AML-193 (cell line): ENCODE measurements around the gene GZMM.

ENCODE experiments used
- DNase-seq, 2 experiments: peaks; one replicate each; lab custom pipeline; 2025; lab: John Stamatoyannopoulos, UW

The GZMM gene

GRCh38 chr19:566844-567243, 23.0 kb downstream of the GZMM start:
- no peak for DNase-seq

- DNase-seq: no peak
Measured at GRCh38 chr19:567296-567900, 23.5 kb downstream of the GZMM start.

- no peak for DNase-seq
Measured at GRCh38 chr19:570251-570686, 26.4 kb downstream of the GZMM start.

GRCh38 chr19:570937-571565, 27.2 kb downstream of the GZMM start:
- peak; percentile 43 to 62 for DNase-seq

- peak; percentile 29 to 44 for DNase-seq
Measured at GRCh38 chr19:571566-571974, 27.7 kb downstream of the GZMM start.

- DNase-seq: peak; percentile 94
Measured at GRCh38 chr19:572140-572742, 28.4 kb downstream of the GZMM start, which contains the start of gene BSG. Gene BSG, plus strand, starts transcription at chr19:572596. Its CDS starts 39 bp downstream, at chr19:572635.

GRCh38 chr19:572743-573518, 29.1 kb downstream of the GZMM start:
- DNase-seq: no peak

- DNase-seq: no peak
Measured at GRCh38 chr19:573519-573825, 29.6 kb downstream of the GZMM start.

- DNase-seq: peak; percentile 11 to 32
Measured at GRCh38 chr19:574658-575526, 31.0 kb downstream of the GZMM start.

- no peak for DNase-seq
Measured at GRCh38 chr19:575527-576506, 32.0 kb downstream of the GZMM start.

GRCh38 chr19:576768-577438, 33.0 kb downstream of the GZMM start:
- no peak for DNase-seq

- DNase-seq: no peak
Measured at GRCh38 chr19:577439-578392, 33.9 kb downstream of the GZMM start.

- DNase-seq: no peak
Measured at GRCh38 chr19:579111-579841, 35.4 kb downstream of the GZMM start.

- no peak for DNase-seq
Measured at GRCh38 chr19:579842-580155, 35.9 kb downstream of the GZMM start.

GRCh38 chr19:580274-580835, 36.5 kb downstream of the GZMM start:
- DNase-seq: no peak

GRCh38 chr19:581399-582111, 37.7 kb downstream of the GZMM start:
- no peak for DNase-seq

- DNase-seq: no peak
Measured at GRCh38 chr19:582497-583197, 38.8 kb downstream of the GZMM start.
